Measurements from ENCODE around the gene TMEM273.

- TF ChIP-seq POLR2A (IDR thresholded peaks at IDR 0.05), result no peak
- TF ChIP-seq CTCF (IDR thresholded peaks at IDR 0.05), result no peak
Observed at GRCh38 chr10:49227406-49227805, 39.2 kb upstream of the TMEM273 start.

Measured in lower leg skin (tissue), 3 donors.